WTC11 (cell line): ENCODE results near the gene UBTD1. TPM values are rescaled to one million over a fixed set of nuclear protein-coding genes. Genes with fewer than 3 reads are reported as not detected.

Source experiments
- EMX1 ChIP-seq: fragments of 250-450 bp; sonication (Bioruptor Pico); IDR thresholded peaks from 2 replicates; pipeline ENCODE4 v1.8.0; 2021; ENCODE audit warnings: mild to moderate bottlenecking
- FOXP1 ChIP-seq: sonication (generic); formaldehyde crosslinking; IDR thresholded peaks from 2 replicates; pipeline ENCODE4 v1.8.0; 2022; ENCODE audit warnings: missing genetic modification reagents, mild to moderate bottlenecking, moderate library complexity, borderline replicate concordance
- SOX15 ChIP-seq: fragments of 250-450 bp; sonication (Bioruptor Pico); IDR thresholded peaks from 2 replicates; pipeline ENCODE4 v1.9.0; 2021; ENCODE audit warnings: mild to moderate bottlenecking
- ZBTB21 ChIP-seq: sonication (generic); formaldehyde crosslinking; IDR thresholded peaks from 2 replicates; pipeline ENCODE4 v1.8.1; 2023; ENCODE audit warnings: mild to moderate bottlenecking, missing genetic modification reagents, borderline replicate concordance
- ZNF219 ChIP-seq: sonication (generic); formaldehyde crosslinking; IDR thresholded peaks from 2 replicates; pipeline ENCODE4 v1.8.0; 2023; ENCODE audit warnings: missing genetic modification reagents, mild to moderate bottlenecking, borderline replicate concordance
- ZNF317 ChIP-seq: sonication (generic); formaldehyde crosslinking; IDR thresholded peaks from 2 replicates; pipeline ENCODE4 v1.8.1; 2023; ENCODE audit warnings: low read depth, mild to moderate bottlenecking, moderate library complexity, missing genetic modification reagents, borderline replicate concordance
- ZNF396 ChIP-seq: fragments of 250-450 bp; sonication (Bioruptor Pico); IDR thresholded peaks from 2 replicates; pipeline ENCODE4 v1.8.0; 2021; ENCODE audit warnings: mild to moderate bottlenecking, moderate library complexity, borderline replicate concordance
- ZNF416 ChIP-seq: fragments of 250-450 bp; sonication (Bioruptor Pico); IDR thresholded peaks from 2 replicates; pipeline ENCODE4 v1.9.0; 2021; ENCODE audit warnings: mild to moderate bottlenecking, inconsistent platforms
- total RNA-seq: library from RNA; stranded (reverse); gene quantifications from 3 replicates; pipeline ENCODE4 v1.2.3, GENCODE V29; 2021
- TF ChIP-seq, protein P1 (sequence below): sonication (generic); formaldehyde crosslinking; IDR thresholded peaks from 2 replicates; pipeline ENCODE4 v1.8.1; 2022; ENCODE audit warnings: low read depth, mild to moderate bottlenecking, moderate library complexity, missing genetic modification reagents, borderline replicate concordance
- TF ChIP-seq, protein P2 (sequence below): sonication (generic); formaldehyde crosslinking; IDR thresholded peaks from 2 replicates; pipeline ENCODE4 v1.8.1; 2023; ENCODE audit warnings: mild to moderate bottlenecking, missing genetic modification reagents, borderline replicate concordance
- TF ChIP-seq, protein P3 (sequence below): sonication (generic); formaldehyde crosslinking; conservative IDR thresholded peaks from 2 replicates; pipeline ENCODE4 v1.8.1; 2023; ENCODE audit warnings: mild to moderate bottlenecking, low read depth, missing genetic modification reagents, moderate library complexity
- TF ChIP-seq, protein P4 (sequence below): sonication (generic); formaldehyde crosslinking; IDR thresholded peaks from 2 replicates; pipeline ENCODE4 v1.8.0; 2022; ENCODE audit warnings: mild to moderate bottlenecking, missing genetic modification reagents
- TF ChIP-seq, protein P5 (sequence below): fragments of 250-450 bp; sonication (Bioruptor Pico); conservative IDR thresholded peaks from 2 replicates; pipeline ENCODE4 v1.9.0; 2021; ENCODE audit warnings: mild to moderate bottlenecking
- TF ChIP-seq, protein P6 (sequence below): sonication (generic); formaldehyde crosslinking; IDR thresholded peaks from 2 replicates; pipeline ENCODE4 v1.8.1; 2022; ENCODE audit warnings: missing genetic modification reagents, borderline replicate concordance
- TF ChIP-seq, protein P7 (sequence below): sonication (generic); formaldehyde crosslinking; IDR thresholded peaks from 2 replicates; pipeline ENCODE4 v1.8.1; 2023; ENCODE audit warnings: mild to moderate bottlenecking, missing genetic modification reagents
- TF ChIP-seq, protein P8 (sequence below): sonication (generic); formaldehyde crosslinking; IDR thresholded peaks from 2 replicates; pipeline ENCODE4 v1.8.0; 2023; ENCODE audit warnings: mild to moderate bottlenecking, missing genetic modification reagents

Gene UBTD1
- total RNA-seq, 1 experiment from 2014 or later: 35.7 TPM

DNA sequence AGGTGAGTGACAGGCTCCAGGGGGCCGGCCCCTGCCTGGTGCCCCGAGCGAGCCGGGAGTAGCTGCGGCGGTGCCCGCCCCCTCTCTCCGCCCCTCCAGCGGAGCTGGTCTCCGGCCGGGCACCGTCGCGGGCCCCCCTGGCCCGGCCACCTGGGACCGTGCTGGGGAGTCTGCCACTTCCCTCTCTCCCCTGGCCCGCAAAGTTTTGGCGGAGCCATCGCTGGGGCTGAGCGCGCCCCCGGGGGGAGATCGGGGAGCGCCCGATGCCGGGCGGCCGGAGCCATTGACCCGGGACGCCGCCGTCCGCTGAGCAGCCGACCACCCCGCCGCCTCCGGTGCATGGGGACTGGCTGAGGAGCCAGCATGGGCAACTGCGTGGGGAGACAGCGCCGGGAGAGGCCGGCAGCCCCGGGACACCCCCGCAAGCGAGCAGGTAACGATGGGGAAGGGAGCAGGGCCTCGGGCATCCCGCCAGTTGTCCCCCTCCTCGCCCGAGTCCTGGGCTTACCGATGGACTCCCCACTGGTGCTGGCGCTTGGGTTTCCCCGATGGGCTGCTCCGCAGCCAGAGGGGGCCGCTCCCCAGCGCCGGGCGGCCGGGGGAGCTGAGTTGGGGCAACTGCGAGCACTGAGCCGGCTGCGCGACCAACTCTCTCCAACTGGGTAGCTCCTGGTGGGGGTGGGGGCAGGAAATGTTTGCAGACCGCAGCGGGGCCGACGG, at the start of gene UBTD1 (continued):
- TF ChIP-seq, protein P1, sequence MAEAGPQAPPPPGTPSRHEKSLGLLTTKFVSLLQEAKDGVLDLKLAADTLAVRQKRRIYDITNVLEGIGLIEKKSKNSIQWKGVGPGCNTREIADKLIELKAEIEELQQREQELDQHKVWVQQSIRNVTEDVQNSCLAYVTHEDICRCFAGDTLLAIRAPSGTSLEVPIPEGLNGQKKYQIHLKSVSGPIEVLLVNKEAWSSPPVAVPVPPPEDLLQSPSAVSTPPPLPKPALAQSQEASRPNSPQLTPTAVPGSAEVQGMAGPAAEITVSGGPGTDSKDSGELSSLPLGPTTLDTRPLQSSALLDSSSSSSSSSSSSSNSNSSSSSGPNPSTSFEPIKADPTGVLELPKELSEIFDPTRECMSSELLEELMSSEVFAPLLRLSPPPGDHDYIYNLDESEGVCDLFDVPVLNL (CRISPR knock-in tag): no peak
- TF ChIP-seq, protein P2, sequence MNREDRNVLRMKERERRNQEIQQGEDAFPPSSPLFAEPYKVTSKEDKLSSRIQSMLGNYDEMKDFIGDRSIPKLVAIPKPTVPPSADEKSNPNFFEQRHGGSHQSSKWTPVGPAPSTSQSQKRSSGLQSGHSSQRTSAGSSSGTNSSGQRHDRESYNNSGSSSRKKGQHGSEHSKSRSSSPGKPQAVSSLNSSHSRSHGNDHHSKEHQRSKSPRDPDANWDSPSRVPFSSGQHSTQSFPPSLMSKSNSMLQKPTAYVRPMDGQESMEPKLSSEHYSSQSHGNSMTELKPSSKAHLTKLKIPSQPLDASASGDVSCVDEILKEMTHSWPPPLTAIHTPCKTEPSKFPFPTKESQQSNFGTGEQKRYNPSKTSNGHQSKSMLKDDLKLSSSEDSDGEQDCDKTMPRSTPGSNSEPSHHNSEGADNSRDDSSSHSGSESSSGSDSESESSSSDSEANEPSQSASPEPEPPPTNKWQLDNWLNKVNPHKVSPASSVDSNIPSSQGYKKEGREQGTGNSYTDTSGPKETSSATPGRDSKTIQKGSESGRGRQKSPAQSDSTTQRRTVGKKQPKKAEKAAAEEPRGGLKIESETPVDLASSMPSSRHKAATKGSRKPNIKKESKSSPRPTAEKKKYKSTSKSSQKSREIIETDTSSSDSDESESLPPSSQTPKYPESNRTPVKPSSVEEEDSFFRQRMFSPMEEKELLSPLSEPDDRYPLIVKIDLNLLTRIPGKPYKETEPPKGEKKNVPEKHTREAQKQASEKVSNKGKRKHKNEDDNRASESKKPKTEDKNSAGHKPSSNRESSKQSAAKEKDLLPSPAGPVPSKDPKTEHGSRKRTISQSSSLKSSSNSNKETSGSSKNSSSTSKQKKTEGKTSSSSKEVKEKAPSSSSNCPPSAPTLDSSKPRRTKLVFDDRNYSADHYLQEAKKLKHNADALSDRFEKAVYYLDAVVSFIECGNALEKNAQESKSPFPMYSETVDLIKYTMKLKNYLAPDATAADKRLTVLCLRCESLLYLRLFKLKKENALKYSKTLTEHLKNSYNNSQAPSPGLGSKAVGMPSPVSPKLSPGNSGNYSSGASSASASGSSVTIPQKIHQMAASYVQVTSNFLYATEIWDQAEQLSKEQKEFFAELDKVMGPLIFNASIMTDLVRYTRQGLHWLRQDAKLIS (CRISPR knock-in tag): no peak
- TF ChIP-seq ZNF317 (no peak), FOXP1 (CRISPR knock-in tag) (no peak), ZNF396 (CRISPR knock-in tag) (no peak), ZNF416 (0 out of 2 replicates have a peak, but pooled peaks have one; percentile 20), EMX1 (CRISPR knock-in tag) (no peak), SOX15 (CRISPR knock-in tag) (no peak), ZNF219 (CRISPR knock-in tag) (no peak), ZBTB21 (no peak)
- TF ChIP-seq, protein P3, sequence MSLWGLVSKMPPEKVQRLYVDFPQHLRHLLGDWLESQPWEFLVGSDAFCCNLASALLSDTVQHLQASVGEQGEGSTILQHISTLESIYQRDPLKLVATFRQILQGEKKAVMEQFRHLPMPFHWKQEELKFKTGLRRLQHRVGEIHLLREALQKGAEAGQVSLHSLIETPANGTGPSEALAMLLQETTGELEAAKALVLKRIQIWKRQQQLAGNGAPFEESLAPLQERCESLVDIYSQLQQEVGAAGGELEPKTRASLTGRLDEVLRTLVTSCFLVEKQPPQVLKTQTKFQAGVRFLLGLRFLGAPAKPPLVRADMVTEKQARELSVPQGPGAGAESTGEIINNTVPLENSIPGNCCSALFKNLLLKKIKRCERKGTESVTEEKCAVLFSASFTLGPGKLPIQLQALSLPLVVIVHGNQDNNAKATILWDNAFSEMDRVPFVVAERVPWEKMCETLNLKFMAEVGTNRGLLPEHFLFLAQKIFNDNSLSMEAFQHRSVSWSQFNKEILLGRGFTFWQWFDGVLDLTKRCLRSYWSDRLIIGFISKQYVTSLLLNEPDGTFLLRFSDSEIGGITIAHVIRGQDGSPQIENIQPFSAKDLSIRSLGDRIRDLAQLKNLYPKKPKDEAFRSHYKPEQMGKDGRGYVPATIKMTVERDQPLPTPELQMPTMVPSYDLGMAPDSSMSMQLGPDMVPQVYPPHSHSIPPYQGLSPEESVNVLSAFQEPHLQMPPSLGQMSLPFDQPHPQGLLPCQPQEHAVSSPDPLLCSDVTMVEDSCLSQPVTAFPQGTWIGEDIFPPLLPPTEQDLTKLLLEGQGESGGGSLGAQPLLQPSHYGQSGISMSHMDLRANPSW (CRISPR knock-in tag): no peak
- TF ChIP-seq, protein P4, sequence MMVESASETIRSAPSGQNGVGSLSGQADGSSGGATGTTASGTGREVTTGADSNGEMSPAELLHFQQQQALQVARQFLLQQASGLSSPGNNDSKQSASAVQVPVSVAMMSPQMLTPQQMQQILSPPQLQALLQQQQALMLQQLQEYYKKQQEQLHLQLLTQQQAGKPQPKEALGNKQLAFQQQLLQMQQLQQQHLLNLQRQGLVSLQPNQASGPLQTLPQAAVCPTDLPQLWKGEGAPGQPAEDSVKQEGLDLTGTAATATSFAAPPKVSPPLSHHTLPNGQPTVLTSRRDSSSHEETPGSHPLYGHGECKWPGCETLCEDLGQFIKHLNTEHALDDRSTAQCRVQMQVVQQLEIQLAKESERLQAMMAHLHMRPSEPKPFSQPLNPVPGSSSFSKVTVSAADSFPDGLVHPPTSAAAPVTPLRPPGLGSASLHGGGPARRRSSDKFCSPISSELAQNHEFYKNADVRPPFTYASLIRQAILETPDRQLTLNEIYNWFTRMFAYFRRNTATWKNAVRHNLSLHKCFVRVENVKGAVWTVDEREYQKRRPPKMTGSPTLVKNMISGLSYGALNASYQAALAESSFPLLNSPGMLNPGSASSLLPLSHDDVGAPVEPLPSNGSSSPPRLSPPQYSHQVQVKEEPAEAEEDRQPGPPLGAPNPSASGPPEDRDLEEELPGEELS (CRISPR knock-in tag): no peak
- TF ChIP-seq, protein P5, sequence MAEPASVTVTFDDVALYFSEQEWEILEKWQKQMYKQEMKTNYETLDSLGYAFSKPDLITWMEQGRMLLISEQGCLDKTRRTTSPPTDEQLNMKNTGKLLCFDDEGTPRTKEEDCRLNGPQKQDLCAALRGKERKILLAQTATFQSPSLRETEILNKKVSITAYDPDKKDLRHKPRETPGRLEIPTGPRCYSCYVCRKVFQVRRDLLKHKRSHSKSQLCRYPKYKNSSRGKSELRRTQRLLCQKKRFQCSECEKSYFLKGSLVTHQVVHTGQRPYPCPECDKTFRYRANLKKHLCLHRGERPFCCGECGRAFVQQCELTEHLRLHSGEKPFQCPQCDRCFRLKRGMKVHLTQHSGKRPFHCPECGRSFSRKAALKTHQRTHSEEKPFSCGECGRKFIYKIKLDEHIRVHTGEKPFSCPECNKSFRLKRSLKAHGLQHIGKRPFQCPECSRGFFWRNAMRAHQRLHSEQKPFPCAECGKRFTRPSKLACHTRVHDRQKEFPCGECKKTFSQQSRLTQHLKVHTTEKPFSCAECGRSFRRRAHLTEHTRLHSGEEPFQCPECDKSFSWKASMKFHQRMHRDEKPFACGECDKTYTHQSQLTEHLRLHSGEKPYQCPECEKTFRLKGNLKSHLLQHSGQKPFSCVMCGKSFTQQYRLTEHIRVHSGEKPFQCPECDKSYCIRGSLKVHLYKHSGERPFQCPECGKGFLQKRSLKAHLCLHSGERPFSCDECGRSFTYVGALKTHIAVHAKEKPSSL (CRISPR knock-in tag): no peak
- TF ChIP-seq, protein P6, sequence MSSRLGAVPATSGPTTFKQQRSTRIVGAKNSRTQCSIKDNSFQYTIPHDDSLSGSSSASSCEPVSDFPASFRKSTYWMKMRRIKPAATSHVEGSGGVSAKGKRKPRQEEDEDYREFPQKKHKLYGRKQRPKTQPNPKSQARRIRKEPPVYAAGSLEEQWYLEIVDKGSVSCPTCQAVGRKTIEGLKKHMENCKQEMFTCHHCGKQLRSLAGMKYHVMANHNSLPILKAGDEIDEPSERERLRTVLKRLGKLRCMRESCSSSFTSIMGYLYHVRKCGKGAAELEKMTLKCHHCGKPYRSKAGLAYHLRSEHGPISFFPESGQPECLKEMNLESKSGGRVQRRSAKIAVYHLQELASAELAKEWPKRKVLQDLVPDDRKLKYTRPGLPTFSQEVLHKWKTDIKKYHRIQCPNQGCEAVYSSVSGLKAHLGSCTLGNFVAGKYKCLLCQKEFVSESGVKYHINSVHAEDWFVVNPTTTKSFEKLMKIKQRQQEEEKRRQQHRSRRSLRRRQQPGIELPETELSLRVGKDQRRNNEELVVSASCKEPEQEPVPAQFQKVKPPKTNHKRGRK: no peak
- TF ChIP-seq, protein P7, sequence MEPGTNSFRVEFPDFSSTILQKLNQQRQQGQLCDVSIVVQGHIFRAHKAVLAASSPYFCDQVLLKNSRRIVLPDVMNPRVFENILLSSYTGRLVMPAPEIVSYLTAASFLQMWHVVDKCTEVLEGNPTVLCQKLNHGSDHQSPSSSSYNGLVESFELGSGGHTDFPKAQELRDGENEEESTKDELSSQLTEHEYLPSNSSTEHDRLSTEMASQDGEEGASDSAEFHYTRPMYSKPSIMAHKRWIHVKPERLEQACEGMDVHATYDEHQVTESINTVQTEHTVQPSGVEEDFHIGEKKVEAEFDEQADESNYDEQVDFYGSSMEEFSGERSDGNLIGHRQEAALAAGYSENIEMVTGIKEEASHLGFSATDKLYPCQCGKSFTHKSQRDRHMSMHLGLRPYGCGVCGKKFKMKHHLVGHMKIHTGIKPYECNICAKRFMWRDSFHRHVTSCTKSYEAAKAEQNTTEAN: no peak
- TF ChIP-seq, protein P8, sequence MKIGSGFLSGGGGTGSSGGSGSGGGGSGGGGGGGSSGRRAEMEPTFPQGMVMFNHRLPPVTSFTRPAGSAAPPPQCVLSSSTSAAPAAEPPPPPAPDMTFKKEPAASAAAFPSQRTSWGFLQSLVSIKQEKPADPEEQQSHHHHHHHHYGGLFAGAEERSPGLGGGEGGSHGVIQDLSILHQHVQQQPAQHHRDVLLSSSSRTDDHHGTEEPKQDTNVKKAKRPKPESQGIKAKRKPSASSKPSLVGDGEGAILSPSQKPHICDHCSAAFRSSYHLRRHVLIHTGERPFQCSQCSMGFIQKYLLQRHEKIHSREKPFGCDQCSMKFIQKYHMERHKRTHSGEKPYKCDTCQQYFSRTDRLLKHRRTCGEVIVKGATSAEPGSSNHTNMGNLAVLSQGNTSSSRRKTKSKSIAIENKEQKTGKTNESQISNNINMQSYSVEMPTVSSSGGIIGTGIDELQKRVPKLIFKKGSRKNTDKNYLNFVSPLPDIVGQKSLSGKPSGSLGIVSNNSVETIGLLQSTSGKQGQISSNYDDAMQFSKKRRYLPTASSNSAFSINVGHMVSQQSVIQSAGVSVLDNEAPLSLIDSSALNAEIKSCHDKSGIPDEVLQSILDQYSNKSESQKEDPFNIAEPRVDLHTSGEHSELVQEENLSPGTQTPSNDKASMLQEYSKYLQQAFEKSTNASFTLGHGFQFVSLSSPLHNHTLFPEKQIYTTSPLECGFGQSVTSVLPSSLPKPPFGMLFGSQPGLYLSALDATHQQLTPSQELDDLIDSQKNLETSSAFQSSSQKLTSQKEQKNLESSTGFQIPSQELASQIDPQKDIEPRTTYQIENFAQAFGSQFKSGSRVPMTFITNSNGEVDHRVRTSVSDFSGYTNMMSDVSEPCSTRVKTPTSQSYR (CRISPR knock-in tag): no peak
